HG03439 (cell line): ENCODE data around the gene NLRP12.
"Not testable (repeated sequence)": the region's sequence is repeated elsewhere in the genome, so short reads cannot be mapped to it uniquely, and the experiment has no call there.

ENCODE experiments used
- ATAC-seq: cut with Tn5 transposase; IDR thresholded peaks from one replicate; pipeline ENCODE4 v1.9.1; 2021; ENCODE audit warnings: mild to moderate bottlenecking, moderate library complexity; ENCODE audit not compliant: unreplicated experiment

NLRP12 gene

DNA sequence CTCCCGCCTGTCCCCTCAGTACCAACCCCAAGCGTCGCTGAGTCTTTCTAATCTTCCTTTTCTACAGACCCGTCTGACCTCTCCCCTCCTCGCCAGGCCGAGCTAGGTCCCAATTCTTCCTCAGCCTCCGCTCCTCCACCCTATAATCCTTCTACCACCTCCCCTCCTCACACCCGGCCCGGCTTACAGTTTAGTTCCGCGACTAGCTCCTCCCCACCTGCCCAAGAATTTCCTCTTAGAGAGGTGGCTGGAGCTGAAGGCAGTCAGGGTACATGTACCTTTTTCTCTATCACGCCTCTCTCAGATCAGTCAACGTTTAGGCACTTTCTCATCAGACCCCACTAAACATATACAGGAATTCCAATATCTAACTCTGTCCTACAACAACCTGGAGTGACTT lies 8.7 kb upstream of the NLRP12 start:
- ATAC-seq, result not testable (repeated sequence)

- ATAC-seq, result no peak
Measured at GRCh38 chr19:53828531-53828930, 4.4 kb upstream of the NLRP12 start.

DNA sequence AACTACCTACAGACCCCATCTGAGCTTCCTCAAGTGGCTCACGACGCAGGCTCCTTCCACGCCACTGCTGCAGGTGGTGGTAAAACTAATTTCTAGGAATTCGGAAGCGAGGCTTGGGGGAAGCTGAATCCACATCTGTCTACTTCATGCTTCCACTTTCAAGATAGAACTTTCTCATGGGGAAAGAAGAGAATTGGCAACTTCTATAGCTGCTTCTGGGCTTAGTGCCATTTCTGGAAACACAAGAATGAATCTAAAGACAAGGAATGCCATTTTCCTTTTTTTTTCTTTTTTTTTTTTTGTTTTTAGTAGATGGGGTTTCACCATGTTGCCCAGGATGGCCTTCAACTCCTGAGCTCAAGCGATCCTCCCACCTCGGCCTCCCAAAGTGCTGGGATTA lies 2.8 kb upstream of the NLRP12 start:
- ATAC-seq, result no peak

GRCh38 chr19:53823380-53824120 lies 564 bp downstream of the NLRP12 start:
- no peak for ATAC-seq

DNA sequence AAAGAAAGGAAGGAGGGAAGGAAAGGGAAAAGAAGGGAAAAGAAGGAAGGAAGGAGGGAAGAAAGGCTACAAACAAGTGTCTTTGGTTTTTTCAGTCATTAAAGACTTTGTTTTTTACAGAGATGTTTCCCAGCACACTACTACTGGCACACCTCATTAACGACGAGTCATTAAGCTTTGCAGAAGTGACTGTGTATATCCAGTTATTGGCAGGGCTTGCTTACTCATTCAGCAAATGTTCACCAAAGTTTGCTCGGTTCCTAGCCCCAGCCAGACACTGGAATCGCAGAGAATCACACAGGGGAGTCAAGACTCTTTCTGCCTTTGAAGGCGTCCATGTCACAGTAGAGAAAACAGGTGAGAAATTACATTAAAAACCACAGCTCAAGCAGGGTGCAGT lies 4.3 kb downstream of the NLRP12 start:
- ATAC-seq, result no peak

- ATAC-seq, result no peak
Measured at GRCh38 chr19:53818756-53819155, 5.4 kb downstream of the NLRP12 start.

DNA sequence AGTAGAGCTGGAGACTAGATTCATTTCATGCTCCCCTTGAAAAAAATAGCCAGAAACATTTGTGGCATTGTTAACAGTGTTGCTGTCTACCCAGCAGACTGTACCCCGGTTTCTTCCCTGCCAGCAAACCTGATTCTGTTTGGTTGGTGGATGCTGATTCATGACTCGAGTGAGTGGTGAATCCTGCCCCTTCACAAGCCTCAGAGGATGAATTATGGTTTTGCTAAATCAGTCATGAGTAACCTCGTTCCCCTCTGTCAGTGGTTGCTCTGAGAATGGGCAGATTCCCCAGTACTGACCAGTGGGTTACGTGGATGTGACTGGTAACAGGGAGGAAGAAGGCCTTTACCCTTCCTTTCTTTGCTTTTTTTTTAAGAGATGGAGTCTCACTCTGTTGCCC lies 10.1 kb downstream of the NLRP12 start:
- no peak for ATAC-seq

DNA sequence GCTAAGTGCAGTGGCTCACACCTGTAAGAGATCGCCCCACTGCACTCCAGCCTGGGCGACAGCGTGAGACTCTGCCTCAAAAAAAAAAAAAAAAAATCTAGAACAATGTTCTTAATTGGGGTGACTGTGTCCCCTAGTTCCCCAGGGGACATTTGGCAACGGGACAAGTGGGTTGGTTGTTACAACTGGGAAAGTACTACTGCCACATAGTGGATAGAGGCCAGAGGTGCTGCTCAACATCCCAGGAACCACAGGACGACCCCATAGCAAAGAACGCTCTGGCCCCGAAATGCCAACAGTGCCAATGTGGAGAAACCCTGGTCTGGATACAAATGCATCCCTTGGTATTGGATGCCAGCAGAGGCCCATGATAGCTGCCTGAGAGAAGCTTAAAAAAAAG lies 11.8 kb downstream of the NLRP12 start:
- ATAC-seq, result no peak

- no peak for ATAC-seq
Measured at GRCh38 chr19:53810891-53811290, 13.2 kb downstream of the NLRP12 start.

DNA sequence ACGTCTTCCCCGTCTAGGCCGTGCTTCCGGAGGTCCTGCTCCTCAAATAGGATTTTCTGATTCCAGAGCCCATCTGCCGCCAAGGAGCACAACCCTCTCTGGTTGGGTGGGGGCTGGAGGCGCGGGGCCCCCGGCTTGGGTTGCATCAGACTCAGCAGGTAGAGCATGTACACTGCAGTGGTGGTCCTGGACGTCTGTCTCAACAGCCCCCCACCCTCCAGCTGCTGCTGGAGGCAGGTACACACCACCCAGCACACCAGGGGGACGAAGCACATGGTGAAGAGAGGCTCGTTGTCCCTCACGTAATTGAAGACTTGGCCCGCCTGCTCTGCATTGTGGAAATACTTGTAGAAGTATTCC lies 13.9 kb downstream of the NLRP12 start:
- no peak for ATAC-seq

DNA sequence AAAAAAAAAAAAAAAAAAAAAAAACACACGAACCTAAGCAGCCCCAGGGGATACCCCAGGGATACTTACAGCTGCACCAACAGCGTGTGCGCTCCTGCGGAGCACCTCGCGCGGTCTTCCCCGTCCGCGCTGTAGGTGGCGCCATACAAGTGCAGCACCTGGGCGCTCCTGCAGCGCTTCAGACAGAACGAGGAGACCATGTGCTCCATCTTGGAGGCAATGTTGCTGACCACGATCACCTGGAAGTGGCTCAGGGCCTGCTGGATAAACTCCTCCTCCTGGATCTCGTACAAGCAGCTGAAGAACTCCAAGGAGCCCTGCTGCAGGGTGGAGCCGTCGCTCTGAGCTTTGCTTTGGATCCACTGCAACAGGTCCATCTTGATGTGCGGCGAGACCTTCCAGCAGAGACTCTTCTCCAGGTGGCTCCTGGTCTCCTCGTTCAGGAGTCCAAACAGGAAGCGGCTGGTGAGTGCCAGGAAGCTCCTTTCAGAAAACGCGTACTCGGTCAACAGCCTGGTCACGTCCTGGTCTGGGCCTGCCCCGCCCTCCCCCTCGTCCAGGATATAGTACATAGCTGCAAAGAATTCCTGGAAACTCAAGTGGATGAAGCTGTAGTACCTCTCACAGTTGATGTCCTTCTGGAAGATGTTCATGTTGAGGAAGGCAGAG lies 14.5 kb downstream of the NLRP12 start:
- ATAC-seq, result no peak

DNA sequence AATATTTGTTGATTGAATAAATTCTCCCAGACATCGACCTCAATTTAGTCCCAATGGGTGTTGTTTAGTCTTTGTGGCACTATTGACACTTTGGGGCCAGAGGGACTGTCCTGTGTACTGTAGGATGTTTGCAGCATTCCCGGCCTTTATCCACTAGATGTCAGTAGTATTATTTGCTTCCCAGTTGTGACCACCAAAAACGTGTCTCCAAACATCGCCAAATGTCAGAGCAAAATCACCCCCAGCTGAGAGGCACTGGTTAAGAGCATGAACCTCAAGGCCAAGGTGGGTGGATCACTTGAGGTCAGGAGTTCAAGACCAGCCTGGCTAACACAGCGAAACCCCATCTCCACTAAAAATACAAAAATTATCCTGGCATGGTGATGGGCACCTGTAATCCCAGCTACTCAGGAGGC lies 15.4 kb downstream of the NLRP12 start:
- ATAC-seq, result no peak

GRCh38 chr19:53801257-53801656 lies 22.9 kb downstream of the NLRP12 start:
- ATAC-seq, result no peak

GRCh38 chr19:53795019-53795418 lies 29.1 kb downstream of the NLRP12 start:
- no peak for ATAC-seq

DNA sequence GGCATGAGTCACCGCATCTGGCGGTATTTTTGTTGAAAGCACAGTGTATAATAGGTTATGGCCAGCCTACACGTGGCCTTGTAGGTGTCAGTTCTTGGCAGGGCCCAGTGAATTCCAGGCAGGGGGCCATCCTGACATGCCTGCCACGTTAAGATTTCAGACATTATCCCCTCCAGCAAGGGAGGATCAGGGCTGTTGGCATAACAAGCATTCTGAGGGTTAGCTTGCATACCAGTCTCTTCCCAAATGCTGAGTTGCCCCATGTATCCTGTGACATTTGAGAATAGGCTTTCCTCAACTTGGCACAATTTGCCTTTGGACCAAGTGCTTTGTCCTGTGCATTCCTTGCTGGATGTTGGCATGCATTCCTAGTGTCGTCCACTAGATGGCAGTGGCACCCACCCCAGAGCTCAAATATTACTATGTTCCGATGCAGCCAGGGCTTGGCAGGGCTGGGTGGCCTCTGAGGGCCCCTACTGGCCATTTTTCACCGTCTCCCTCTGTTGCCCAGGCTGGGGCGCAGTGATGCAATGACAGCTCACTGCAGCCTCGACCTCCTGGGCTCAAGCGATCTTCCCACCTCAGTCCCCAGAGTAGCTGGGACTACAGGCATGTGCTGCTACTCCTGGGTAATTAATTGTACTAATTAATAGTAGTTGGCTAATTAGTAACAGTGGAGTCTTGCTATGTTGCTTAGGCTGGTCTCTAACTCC lies 31.2 kb downstream of the NLRP12 start:
- peak; percentile 64 for ATAC-seq

DNA sequence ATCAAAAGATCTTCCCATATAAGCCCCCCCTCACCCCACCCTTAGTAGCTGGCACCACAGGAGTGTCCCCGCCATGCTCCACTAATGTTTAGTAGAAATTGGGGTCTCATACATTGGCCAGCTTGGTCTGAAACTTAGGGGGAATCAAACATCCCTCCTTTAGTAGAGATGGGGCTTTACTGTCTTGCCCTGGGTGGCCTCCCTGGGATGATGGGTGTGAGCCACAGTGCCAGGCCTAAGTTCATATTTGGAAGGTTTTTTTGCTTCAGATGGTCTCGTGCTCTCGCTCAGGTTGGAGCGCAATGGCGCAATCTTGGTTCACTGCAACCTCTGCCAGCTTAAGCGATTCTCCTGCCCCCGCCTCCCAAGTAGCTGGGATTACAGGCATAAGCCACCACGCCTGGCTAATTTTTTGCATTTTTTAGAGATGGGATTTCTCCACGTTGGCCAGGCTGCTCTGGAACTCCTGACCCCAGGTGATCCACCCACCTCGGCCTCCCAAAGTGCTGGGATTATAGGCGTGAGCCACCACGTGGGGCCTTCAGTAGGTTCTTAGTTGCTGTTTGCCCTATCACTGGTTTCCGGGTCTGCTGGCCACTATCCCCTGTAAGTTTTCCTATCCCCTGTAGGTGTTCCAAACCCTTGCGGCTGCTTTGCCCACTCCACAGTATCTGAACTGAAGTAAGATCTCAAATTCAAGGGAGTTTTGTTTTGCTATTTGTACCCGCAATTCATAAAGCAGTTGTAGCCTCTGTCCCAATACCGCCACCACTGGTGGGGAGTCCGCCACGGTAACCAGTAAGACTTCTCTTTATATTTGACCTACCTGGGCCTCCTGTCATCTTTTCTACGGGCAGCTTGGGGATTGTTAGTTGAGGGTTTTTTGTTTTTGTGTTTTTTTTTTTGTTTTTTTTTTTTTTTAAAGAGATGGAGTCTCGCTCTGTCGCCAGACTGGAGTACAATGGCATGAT lies 34.1 kb downstream of the NLRP12 start:
- no peak for ATAC-seq

GRCh38 chr19:53787266-53787665 lies 36.8 kb downstream of the NLRP12 start:
- no peak for ATAC-seq

GRCh38 chr19:53786744-53787143 lies 37.4 kb downstream of the NLRP12 start:
- no peak for ATAC-seq

DNA sequence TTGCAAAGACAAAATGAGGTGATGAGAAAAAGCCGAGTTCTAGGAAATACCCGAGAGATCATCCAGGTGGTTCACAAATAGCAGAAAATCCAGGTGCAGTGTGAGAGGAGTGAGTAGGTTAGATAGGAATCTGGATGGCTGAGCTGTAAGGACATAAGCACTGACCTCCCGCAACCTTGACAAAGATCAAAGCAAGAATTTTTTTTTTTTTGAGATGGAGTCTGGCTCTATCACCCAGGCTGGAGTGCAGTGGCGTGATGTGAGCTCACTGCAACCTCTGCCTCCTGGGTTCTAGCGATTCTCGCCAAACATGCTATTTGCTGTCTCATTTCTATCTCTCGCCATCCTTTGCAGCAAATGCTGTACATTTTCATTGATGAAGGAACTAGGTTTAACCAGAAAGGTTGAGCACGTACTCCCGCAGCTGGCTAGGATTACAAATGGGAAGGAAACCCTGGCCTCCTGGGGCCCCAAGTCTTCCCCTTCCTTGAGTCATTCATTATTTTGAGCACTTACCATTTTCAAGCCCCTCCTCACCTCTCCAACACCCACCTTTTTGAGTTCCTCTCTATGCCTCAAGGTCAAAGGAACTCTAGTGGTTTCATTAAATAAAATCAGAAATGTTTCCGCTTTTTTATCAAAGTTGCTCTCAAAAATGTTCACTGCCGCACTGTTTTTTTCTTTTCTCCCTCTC lies 38.8 kb downstream of the NLRP12 start:
- no peak for ATAC-seq

DNA sequence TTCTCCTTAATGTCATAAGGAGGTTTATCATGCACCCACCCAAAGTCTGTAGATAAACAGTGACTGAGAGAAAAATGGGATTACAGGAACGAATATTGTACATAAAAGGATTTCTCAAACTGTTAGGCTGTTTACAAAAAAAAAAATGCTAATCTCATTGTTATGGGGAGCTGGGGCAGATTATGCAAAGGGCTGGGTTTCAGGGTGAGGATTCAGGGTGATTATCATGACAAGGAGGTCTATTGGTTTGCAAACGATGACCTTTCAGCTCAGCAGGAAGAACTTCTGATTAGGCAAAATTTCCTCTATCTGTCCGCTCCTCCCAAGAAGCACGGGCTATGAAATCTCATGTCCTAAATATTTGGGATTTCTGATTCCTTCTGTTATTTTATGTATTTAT lies 41.4 kb downstream of the NLRP12 start:
- no peak for ATAC-seq
